Breast epithelium (tissue), 3 donors: Measurements from ENCODE around the gene ALK.

Source experiments
- POLR2A ChIP-seq: fragments of 450-650 bp; IDR thresholded peaks from one replicate; pipeline ENCODE4 v1.6.1; 2016; ENCODE audit warnings: antibody characterized with exemption, mild to moderate bottlenecking, moderate library complexity
- TF ChIP-seq, protein P1 (sequence below), 3 donors: fragments of 450-650 bp; IDR thresholded peaks; one replicate each; pipeline ENCODE4 v1.5.1; 2016 to 2017; ENCODE audit warnings: antibody characterized with exemption in 3 of 3, mild to moderate bottlenecking in 3 of 3, moderate library complexity in 3 of 3

DNA sequence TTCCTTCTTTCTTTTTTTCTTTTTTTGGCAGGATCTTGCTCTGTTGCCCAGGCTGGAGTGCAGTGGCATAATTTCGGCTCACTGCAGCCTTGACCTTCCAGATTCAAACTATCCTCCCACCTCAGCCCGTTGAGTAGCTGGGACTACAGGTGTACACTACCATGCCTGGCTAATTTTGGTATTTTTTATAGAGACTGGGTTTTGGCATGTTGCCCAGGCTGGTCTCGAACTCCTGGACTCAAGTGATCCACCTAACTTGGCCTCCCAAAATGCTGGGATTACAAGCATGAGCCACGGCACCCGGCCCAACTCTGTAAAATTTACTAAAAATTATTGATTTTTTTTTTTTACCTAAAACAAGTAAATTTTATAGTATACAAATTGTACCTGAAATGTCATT is 360.8 kb downstream of the ALK start:
- no peak for TF ChIP-seq POLR2A
- TF ChIP-seq, protein P1, sequence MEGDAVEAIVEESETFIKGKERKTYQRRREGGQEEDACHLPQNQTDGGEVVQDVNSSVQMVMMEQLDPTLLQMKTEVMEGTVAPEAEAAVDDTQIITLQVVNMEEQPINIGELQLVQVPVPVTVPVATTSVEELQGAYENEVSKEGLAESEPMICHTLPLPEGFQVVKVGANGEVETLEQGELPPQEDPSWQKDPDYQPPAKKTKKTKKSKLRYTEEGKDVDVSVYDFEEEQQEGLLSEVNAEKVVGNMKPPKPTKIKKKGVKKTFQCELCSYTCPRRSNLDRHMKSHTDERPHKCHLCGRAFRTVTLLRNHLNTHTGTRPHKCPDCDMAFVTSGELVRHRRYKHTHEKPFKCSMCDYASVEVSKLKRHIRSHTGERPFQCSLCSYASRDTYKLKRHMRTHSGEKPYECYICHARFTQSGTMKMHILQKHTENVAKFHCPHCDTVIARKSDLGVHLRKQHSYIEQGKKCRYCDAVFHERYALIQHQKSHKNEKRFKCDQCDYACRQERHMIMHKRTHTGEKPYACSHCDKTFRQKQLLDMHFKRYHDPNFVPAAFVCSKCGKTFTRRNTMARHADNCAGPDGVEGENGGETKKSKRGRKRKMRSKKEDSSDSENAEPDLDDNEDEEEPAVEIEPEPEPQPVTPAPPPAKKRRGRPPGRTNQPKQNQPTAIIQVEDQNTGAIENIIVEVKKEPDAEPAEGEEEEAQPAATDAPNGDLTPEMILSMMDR (IDR thresholded peaks at IDR 0.05): no peak
